SK-N-SH treated with all-trans-retinoic acid at 6 μM for 48 hours (cell line): ENCODE measurements around the gene SAMD9.
A peak's percentile ranks its signal among the peaks of the same experiment; 100 is the strongest.

Experiments used
- ATAC-seq: fragments of 200-7000 bp; cut with Tn5 transposase; 3 replicates; pipeline ENCODE4 v1.9.1; 2020; ENCODE audit warnings: mild to moderate bottlenecking, moderate library complexity
- ARNTL ChIP-seq: fragments of 450-650 bp; formaldehyde crosslinking; IDR thresholded peaks from 2 replicates; pipeline ENCODE4 v1.5.0; 2020; ENCODE audit warnings: low read depth, mild to moderate bottlenecking, moderate library complexity, borderline replicate concordance
- BACH2 ChIP-seq: fragments of 250-450 bp; sonication (Bioruptor Pico); IDR thresholded peaks from 2 replicates; pipeline ENCODE4 v1.9.0; 2021; ENCODE audit warnings: mild to moderate bottlenecking, borderline replicate concordance
- CSDC2 ChIP-seq: fragments of 250-450 bp; sonication (Bioruptor Pico); IDR thresholded peaks from 2 replicates; pipeline ENCODE4 v1.5.0; 2020; ENCODE audit warnings: mild to moderate bottlenecking, moderate library complexity
- CSRNP3 ChIP-seq: fragments of 250-450 bp; sonication (Bioruptor Pico); IDR thresholded peaks from 2 replicates; pipeline ENCODE4 v1.5.1; 2021; ENCODE audit warnings: mild to moderate bottlenecking, moderate library complexity
- ESRRG ChIP-seq: fragments of 250-450 bp; sonication (Bioruptor Pico); IDR thresholded peaks from 2 replicates; pipeline ENCODE4 v1.6.1; 2021; ENCODE audit warnings: mild to moderate bottlenecking
- GLIS3 ChIP-seq: fragments of 250-450 bp; sonication (Bioruptor Pico); IDR thresholded peaks from 2 replicates; pipeline ENCODE4 v1.5.0; 2020; ENCODE audit warnings: mild to moderate bottlenecking, moderate library complexity
- ISL1 ChIP-seq: fragments of 250-450 bp; sonication (Bioruptor Pico); IDR thresholded peaks from 2 replicates; pipeline ENCODE4 v2.1.2; 2022; ENCODE audit warnings: mild to moderate bottlenecking, moderate library complexity
- OSR1 ChIP-seq: fragments of 250-450 bp; sonication (Bioruptor Pico); IDR thresholded peaks from 2 replicates; pipeline ENCODE4 v1.8.0; 2022; ENCODE audit warnings: moderate library complexity, mild to moderate bottlenecking, inconsistent platforms
- PATZ1 ChIP-seq: fragments of 250-450 bp; sonication (Bioruptor Pico); IDR thresholded peaks from 2 replicates; pipeline ENCODE4 v1.8.0; 2020; ENCODE audit warnings: mild to moderate bottlenecking, moderate library complexity, borderline replicate concordance
- PPARA ChIP-seq: fragments of 250-450 bp; sonication (Bioruptor Pico); IDR thresholded peaks from 2 replicates; pipeline ENCODE4 v1.5.0; 2020; ENCODE audit warnings: mild to moderate bottlenecking, borderline replicate concordance
- RARB ChIP-seq: fragments of 250-450 bp; sonication (Bioruptor Pico); IDR thresholded peaks from 2 replicates; pipeline ENCODE4 v1.8.0; 2021; ENCODE audit warnings: mild to moderate bottlenecking, moderate library complexity
- SNAI2 ChIP-seq: fragments of 250-450 bp; sonication (Bioruptor Pico); IDR thresholded peaks from 2 replicates; pipeline ENCODE4 v1.5.0; 2020; ENCODE audit warnings: mild to moderate bottlenecking, moderate library complexity
- TCF4 ChIP-seq: fragments of 250-450 bp; sonication (Bioruptor Pico); IDR thresholded peaks from 2 replicates; pipeline ENCODE4 v1.8.0; 2021; ENCODE audit warnings: mild to moderate bottlenecking, moderate library complexity, borderline replicate concordance
- TOX ChIP-seq: fragments of 250-450 bp; sonication (Bioruptor Pico); IDR thresholded peaks from 2 replicates; pipeline ENCODE4 v1.8.0; 2021; ENCODE audit warnings: mild to moderate bottlenecking, moderate library complexity, borderline replicate concordance
- ZC3H10 ChIP-seq: fragments of 250-450 bp; sonication (Bioruptor Pico); IDR thresholded peaks from 2 replicates; pipeline ENCODE4 v1.5.1; 2021; ENCODE audit warnings: mild to moderate bottlenecking, moderate library complexity
- ZFP3 ChIP-seq: fragments of 250-450 bp; sonication (Bioruptor Pico); IDR thresholded peaks from 2 replicates; pipeline ENCODE4 v1.5.0; 2020; ENCODE audit warnings: mild to moderate bottlenecking, moderate library complexity
- ZFP30 ChIP-seq: fragments of 450-650 bp; formaldehyde crosslinking; IDR thresholded peaks from 2 replicates; pipeline ENCODE4 v1.5.0; 2022; ENCODE audit warnings: mild to moderate bottlenecking, moderate library complexity
- ZNF565 ChIP-seq: fragments of 450-650 bp; formaldehyde crosslinking; conservative IDR thresholded peaks from 2 replicates; pipeline ENCODE4 v1.5.0; 2020; ENCODE audit warnings: low read depth, mild to moderate bottlenecking, moderate library complexity
- ZNF70 ChIP-seq: fragments of 450-650 bp; formaldehyde crosslinking; IDR thresholded peaks from 2 replicates; pipeline ENCODE4 v1.5.0; 2020; ENCODE audit warnings: mild to moderate bottlenecking, moderate library complexity
- ZNF8 ChIP-seq: fragments of 450-650 bp; formaldehyde crosslinking; IDR thresholded peaks from 2 replicates; pipeline ENCODE4 v1.5.0; 2020; ENCODE audit warnings: mild to moderate bottlenecking, moderate library complexity
- TF ChIP-seq, protein P1 (sequence below): fragments of 250-450 bp; sonication (Bioruptor Pico); IDR thresholded peaks from 2 replicates; pipeline ENCODE4 v1.5.0; 2020; ENCODE audit warnings: mild to moderate bottlenecking, moderate library complexity
- TF ChIP-seq, protein P2 (sequence below): fragments of 250-450 bp; sonication (Bioruptor Pico); IDR thresholded peaks from 2 replicates; pipeline ENCODE4 v1.5.1; 2020; ENCODE audit warnings: low read depth, mild to moderate bottlenecking, moderate library complexity
- TF ChIP-seq, protein P3 (sequence below): fragments of 250-450 bp; sonication (Bioruptor Pico); IDR thresholded peaks from 2 replicates; pipeline ENCODE4 v1.8.0; 2021; ENCODE audit warnings: low read depth, mild to moderate bottlenecking, moderate library complexity, borderline replicate concordance

The SAMD9 gene

DNA sequence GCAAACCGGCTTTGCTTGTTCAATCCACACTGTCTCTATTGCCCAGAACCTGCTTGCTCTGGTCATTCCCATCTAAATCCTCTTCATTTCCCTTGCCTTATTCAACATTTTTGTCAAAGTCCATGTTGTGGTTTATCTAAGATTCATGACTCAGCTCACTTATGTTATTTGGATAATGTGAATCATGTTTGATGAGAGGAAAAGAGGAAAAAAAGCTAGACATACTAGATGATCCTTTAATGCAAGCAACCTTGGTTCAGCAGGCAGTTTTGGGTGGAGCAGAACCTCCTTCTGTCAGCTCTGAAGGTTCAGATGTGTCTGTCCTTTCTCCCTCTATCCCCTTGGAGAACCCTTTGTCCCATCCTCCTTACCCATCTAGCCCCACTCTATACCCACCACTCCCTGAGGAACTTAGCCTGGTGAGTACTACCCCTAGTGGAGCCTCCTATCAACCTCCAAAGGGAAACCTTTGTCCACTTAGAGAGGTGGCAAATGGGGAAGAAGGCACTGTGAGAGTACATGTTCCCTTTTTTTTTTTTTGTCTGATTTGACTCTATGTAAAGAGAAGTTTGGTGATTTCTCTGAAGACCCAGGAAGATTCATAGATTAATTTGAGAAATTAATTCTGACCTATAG lies 32.5 kb upstream of the SAMD9 start:
- TF ChIP-seq ZC3H10 (peak; percentile 32; the same call in 1 of the 2 replicates), TCF4 (CRISPR knock-in tag) (no peak), ZFP3 (CRISPR knock-in tag) (peak; percentile 58; the same call in 1 of the 2 replicates), ISL1 (no peak)
- ATAC-seq = peak; percentile 20

- ATAC-seq = no peak
- TF ChIP-seq, protein P1, sequence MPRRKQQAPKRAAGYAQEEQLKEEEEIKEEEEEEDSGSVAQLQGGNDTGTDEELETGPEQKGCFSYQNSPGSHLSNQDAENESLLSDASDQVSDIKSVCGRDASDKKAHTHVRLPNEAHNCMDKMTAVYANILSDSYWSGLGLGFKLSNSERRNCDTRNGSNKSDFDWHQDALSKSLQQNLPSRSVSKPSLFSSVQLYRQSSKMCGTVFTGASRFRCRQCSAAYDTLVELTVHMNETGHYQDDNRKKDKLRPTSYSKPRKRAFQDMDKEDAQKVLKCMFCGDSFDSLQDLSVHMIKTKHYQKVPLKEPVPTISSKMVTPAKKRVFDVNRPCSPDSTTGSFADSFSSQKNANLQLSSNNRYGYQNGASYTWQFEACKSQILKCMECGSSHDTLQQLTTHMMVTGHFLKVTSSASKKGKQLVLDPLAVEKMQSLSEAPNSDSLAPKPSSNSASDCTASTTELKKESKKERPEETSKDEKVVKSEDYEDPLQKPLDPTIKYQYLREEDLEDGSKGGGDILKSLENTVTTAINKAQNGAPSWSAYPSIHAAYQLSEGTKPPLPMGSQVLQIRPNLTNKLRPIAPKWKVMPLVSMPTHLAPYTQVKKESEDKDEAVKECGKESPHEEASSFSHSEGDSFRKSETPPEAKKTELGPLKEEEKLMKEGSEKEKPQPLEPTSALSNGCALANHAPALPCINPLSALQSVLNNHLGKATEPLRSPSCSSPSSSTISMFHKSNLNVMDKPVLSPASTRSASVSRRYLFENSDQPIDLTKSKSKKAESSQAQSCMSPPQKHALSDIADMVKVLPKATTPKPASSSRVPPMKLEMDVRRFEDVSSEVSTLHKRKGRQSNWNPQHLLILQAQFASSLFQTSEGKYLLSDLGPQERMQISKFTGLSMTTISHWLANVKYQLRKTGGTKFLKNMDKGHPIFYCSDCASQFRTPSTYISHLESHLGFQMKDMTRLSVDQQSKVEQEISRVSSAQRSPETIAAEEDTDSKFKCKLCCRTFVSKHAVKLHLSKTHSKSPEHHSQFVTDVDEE (CRISPR knock-in tag) = peak; percentile 76
- TF ChIP-seq TOX (CRISPR knock-in tag) (peak; percentile 84), ZFP30 (CRISPR knock-in tag) (peak; percentile 65), PATZ1 (CRISPR knock-in tag) (peak; percentile 93), ZNF8 (CRISPR knock-in tag) (no peak; the same call in 1 of the 2 replicates), ZNF70 (CRISPR knock-in tag) (no peak), ARNTL (CRISPR knock-in tag) (no peak), GLIS3 (CRISPR knock-in tag) (no peak), ZFP3 (CRISPR knock-in tag) (peak; percentile 95), CSDC2 (CRISPR knock-in tag) (peak; percentile 99), CSRNP3 (CRISPR knock-in tag) (peak; percentile 85; the same call in 1 of the 2 replicates), OSR1 (CRISPR knock-in tag) (peak; percentile 99), SNAI2 (CRISPR knock-in tag) (peak; percentile 99), RARB (peak; percentile 95), ISL1 (peak; percentile 86), ZNF565 (CRISPR knock-in tag) (no peak), PPARA (CRISPR knock-in tag) (peak; percentile 64; the same call in 1 of the 2 replicates), ZC3H10 (peak; percentile 98), ESRRG (CRISPR knock-in tag) (no peak), BACH2 (CRISPR knock-in tag) (peak; percentile 87; the same call in 1 of the 2 replicates), TCF4 (CRISPR knock-in tag) (no peak)
- TF ChIP-seq, protein P2, sequence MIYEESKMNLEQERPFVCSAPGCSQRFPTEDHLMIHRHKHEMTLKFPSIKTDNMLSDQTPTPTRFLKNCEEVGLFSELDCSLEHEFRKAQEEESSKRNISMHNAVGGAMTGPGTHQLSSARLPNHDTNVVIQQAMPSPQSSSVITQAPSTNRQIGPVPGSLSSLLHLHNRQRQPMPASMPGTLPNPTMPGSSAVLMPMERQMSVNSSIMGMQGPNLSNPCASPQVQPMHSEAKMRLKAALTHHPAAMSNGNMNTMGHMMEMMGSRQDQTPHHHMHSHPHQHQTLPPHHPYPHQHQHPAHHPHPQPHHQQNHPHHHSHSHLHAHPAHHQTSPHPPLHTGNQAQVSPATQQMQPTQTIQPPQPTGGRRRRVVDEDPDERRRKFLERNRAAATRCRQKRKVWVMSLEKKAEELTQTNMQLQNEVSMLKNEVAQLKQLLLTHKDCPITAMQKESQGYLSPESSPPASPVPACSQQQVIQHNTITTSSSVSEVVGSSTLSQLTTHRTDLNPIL (CRISPR knock-in tag) = peak; percentile 58
- TF ChIP-seq, protein P3, sequence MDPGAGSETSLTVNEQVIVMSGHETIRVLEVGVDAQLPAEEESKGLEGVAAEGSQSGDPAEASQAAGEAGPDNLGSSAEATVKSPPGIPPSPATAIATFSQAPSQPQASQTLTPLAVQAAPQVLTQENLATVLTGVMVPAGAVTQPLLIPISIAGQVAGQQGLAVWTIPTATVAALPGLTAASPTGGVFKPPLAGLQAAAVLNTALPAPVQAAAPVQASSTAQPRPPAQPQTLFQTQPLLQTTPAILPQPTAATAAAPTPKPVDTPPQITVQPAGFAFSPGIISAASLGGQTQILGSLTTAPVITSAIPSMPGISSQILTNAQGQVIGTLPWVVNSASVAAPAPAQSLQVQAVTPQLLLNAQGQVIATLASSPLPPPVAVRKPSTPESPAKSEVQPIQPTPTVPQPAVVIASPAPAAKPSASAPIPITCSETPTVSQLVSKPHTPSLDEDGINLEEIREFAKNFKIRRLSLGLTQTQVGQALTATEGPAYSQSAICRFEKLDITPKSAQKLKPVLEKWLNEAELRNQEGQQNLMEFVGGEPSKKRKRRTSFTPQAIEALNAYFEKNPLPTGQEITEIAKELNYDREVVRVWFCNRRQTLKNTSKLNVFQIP = peak; percentile 95; the same call in 1 of the 2 replicates
Observed at GRCh38 chr7:93148727-93149126, 30.9 kb upstream of the SAMD9 start.
